SK-N-MC (cell line): ENCODE data around the gene PRMT6.

Experiments
- EZH2 ChIP-seq: fragments of 200-600 bp; sonication (generic); IDR thresholded peaks from one replicate; pipeline ENCODE4 v1.6.1; 2017; ENCODE audit warnings: antibody characterized with exemption
- POLR2AphosphoS5 ChIP-seq: IDR thresholded peaks from 2 replicates; pipeline ENCODE4 v1.6.1; 2012; ENCODE audit warnings: mild to moderate bottlenecking, low read depth, low read length, borderline replicate concordance

GRCh38 chr1:107076841-107077240, 20.4 kb downstream of the PRMT6 start:
- TF ChIP-seq POLR2AphosphoS5, result no peak
- TF ChIP-seq EZH2, result no peak
